ENCODE data around the gene PRKCA. TPM values are rescaled to one million over a fixed set of nuclear protein-coding genes. Genes with fewer than 3 reads are reported as not detected.
A peak's percentile ranks its signal among the peaks of the same experiment; 100 is the strongest.

Gene PRKCA
- total and polyA plus RNA-seq, 2 experiments from 2014 or later = 6.4 to 35.4 TPM

GRCh38 chr17:66764506-66764905 lies 462.1 kb downstream of the PRKCA start:
- Histone ChIP-seq H3K27ac (ENCODE audit: low read depth) (0 out of 2 replicates have a peak overlapping the region, but pooled peaks have one; percentile 27), H3K4me1 (ENCODE audit: insufficient read depth) (peaks cover 12% of the 10 kb centered on the region), H3K36me3 (ENCODE audit: insufficient read depth) (no peaks in the 10 kb centered on the region), H3K79me2 (replicated peaks; ENCODE audit: insufficient read depth) (no peaks in the 10 kb centered on the region), H3K4me3 (no peak overlapping the region), H3K27me3 (ENCODE audit: insufficient read depth) (no peaks in the 10 kb centered on the region), H3K4me2 (peak overlapping the region; percentile 36; the same call in 1 of the 2 replicates), H2AFZ (no peak overlapping the region), H4K20me1 (replicated peaks; ENCODE audit: insufficient read depth) (no peaks in the 10 kb centered on the region), H3F3A (replicated peaks; ENCODE audit: low read depth) (no peaks in the 10 kb centered on the region), H3K9me2 (ENCODE audit: insufficient read depth) (no peaks in the 10 kb centered on the region)
- no peaks in the 10 kb centered on the region; the same call in 2 of the 3 replicates for H3K36me3 Mint-ChIP-seq (ENCODE audit: low read depth)
- H3K9me3 Mint-ChIP-seq = no peaks in the 10 kb centered on the region
- H3K4me1 Mint-ChIP-seq = peaks cover 9% of the 10 kb centered on the region
- H3K27ac Mint-ChIP-seq = no peak overlapping the region
- TF ChIP-seq ZNF462 (CRISPR knock-in tag; IDR thresholded peaks at IDR 0.05) = no peak
- TF ChIP-seq JUNB (IDR thresholded peaks at IDR 0.05; ENCODE audit: unreplicated experiment) = no peak
- TF ChIP-seq CTCF (conservative IDR thresholded peaks at IDR 0.05; ENCODE audit: low read depth in 2 of 2) = no peak
- no peak for TF ChIP-seq ETS1 (IDR thresholded peaks at IDR 0.05)
- no peak for TF ChIP-seq ZNF331 (CRISPR knock-in tag; IDR thresholded peaks at IDR 0.05; ENCODE audit: low read depth)
- TF ChIP-seq ZNF114 (CRISPR knock-in tag; IDR thresholded peaks at IDR 0.05) = no peak
- TF ChIP-seq REST (IDR thresholded peaks at IDR 0.05; ENCODE audit: unreplicated experiment) = no peak
- no peak for TF ChIP-seq STAT1 (IDR thresholded peaks at IDR 0.05; ENCODE audit: unreplicated experiment)
- no peak for TF ChIP-seq EZH2 (IDR thresholded peaks at IDR 0.05; ENCODE audit: low read depth, unreplicated experiment)
- TF ChIP-seq POLR2AphosphoS5 (IDR thresholded peaks at IDR 0.05; ENCODE audit: low read depth) = no peak
- no peak for TF ChIP-seq CREB1 (CRISPR knock-in tag; IDR thresholded peaks at IDR 0.05; ENCODE audit: low read depth)
- no peak for TF ChIP-seq NANOG (IDR thresholded peaks at IDR 0.05; ENCODE audit: borderline replicate concordance)
- TF ChIP-seq EZH2phosphoT487 (IDR thresholded peaks at IDR 0.05; ENCODE audit: unreplicated experiment) = no peak
- DNase-seq (ENCODE audit: low spot score) = no peak
- no peak overlapping the region for H3K4me3 Mint-ChIP-seq
- no peaks in the 10 kb centered on the region for H3K27me3 Mint-ChIP-seq (ENCODE audit: insufficient read depth, low read depth, poor library complexity)
- ATAC-seq = peak; percentile 61
